ENCODE results near the gene GNAO1. TPM values are rescaled to one million over a fixed set of nuclear protein-coding genes. Genes with fewer than 3 reads are reported as not detected.

The GNAO1 gene
- total and polyA plus RNA-seq, 9 donors: 0.72 to 5.6 (median 2.7) TPM

DNA sequence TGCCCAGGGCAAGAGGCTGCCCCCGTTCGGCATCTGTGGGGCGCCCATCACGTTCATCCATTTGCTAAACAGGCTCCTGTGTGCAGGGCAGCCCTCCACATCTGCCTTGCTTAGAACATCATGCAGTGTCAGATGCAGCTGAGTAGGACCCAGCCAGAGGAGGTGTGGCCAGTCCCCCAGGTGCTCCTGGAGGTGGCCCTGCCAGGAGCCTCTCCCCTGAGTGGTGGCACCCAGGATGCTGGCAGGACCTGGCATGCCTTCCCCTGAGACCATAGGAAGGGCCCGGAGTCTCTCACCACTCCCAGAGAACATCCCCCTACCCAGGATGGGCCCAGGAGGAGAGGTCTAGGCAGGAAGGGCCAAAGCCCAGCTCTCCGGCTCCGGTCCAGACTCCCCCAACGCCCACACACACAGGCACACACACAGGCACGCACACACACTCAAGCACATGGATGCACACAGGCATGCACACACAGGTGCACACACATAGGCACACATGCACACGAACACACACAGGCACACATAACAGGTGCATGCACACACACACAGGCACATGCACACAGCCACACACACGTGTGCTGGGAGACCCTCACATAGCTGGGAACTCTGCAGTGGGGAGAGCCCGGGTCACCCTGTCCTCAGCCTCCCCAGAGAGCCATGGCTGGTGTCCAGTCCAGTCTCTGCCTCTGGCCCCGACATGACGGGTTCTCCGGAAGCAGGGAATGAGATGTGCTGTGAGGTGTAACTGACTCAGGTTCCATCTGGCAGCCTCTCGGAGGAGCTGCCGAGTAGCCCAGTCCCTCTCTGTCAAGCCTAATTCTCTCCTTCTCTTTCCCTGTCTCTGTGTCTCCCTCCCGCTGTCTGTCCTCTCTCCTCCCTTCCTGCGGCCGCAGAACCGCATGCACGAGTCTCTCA, 159.5 kb downstream of the GNAO1 start:
- Histone ChIP-seq H3K27me3 (no peaks in the 10 kb centered on the region), H3K4me3 (no peak overlapping the region), H3K4me1 (ENCODE audit: insufficient read depth) (no peaks in the 10 kb centered on the region), H3K27ac (no peak overlapping the region), H3K9me3 (no peaks in the 10 kb centered on the region), H3K36me3 (no peaks in the 10 kb centered on the region)
- intact Hi-C loops (cut with DNase I): no loop called here
- peak in 1 of 5 donors; percentile 17 for DNase-seq
- TF ChIP-seq CTCF (IDR thresholded peaks at IDR 0.05) (no peak), EP300 (IDR thresholded peaks at IDR 0.05) (no peak), POLR2A (IDR thresholded peaks at IDR 0.05) (no peak)
- 75 to 81% (median 78%) methylated on average over 22 of the region's 22 CpGs for WGBS, 3 donors

DNA sequence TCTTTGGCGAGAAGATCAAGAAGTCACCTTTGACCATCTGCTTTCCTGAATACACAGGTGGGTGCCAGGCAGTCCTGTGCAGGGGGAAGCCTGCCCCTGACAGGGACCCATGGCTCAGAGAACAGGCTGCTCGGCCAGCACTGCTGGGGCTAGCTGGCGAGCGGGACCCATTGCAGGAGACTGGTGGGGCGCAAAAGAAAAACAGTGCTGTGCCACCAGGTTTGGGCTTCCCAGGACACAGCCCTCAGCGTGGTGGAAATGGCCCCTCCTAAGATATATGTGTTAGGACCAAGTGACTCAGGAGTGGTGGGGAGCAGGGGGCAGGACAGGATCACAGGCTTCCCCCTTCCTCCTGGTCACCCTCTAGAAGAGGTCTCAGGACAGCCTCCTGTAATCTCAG, 160.2 kb downstream of the GNAO1 start:
- intact Hi-C loops (cut with DNase I): no loop called here
- Histone ChIP-seq H3K9me3 (no peaks in the 10 kb centered on the region), H3K27ac (no peak overlapping the region), H3K4me3 (no peak overlapping the region), H3K27me3 (no peaks in the 10 kb centered on the region), H3K4me1 (ENCODE audit: insufficient read depth) (no peaks in the 10 kb centered on the region), H3K36me3 (no peaks in the 10 kb centered on the region)
- TF ChIP-seq CTCF (IDR thresholded peaks at IDR 0.05) (no peak), EP300 (IDR thresholded peaks at IDR 0.05) (no peak), POLR2A (IDR thresholded peaks at IDR 0.05) (no peak)
- DNase-seq: peak in 2 of 5 donors; percentile 0 to 15
- 92 to 97% (median 93%) methylated on average over 6 of the region's 6 CpGs for WGBS, 3 donors

DNA sequence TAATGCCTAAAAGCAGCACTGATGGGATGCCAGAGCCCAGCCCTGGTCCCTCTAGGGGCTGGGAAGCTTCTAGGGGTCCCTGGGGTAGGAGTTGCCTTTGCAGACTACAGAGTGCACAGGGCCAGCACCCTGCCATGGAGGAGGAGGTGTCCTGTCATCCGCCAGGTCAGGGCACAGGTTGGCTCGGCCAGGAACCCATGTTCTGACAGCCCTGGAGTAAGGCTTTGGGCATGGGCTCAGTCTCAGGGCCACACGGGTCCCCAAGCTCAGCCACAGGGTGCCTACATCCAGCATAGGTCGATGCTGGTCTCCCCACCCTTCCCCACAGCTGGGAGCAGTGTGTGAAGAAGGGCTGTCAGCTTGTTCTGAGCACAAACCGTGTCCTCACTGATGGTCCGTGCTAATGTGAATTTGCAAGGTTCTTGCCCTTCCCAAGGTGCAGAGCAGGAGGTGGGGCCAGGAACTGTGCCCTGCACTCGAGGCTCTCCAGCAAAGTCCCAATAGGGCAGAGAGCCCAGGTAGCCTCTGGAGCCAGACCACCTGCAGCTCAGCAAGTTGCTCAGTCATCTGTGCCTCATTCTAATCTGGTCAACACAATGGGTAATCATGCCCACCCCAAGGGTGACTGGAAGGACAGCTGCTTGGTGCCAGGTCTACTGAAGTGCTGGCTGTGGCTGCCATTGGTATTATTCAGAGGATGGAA, 161.2 kb downstream of the GNAO1 start:
- Histone ChIP-seq H3K4me3 (no peak overlapping the region), H3K4me1 (ENCODE audit: insufficient read depth) (no peaks in the 10 kb centered on the region), H3K9me3 (no peaks in the 10 kb centered on the region), H3K27me3 (no peaks in the 10 kb centered on the region), H3K27ac (no peak overlapping the region), H3K36me3 (no peaks in the 10 kb centered on the region)
- WGBS, 3 donors: 75 to 85% (median 83%) methylated on average over 7 of the region's 7 CpGs
- no peak for TF ChIP-seq POLR2A (IDR thresholded peaks at IDR 0.05)
- TF ChIP-seq CTCF (IDR thresholded peaks at IDR 0.05): no peak
- no peak for TF ChIP-seq EP300 (IDR thresholded peaks at IDR 0.05)
- DNase-seq: peak in 3 of 5 donors; percentile 9 to 20 (median 11)
- intact Hi-C loops (cut with DNase I): no loop called here

DNA sequence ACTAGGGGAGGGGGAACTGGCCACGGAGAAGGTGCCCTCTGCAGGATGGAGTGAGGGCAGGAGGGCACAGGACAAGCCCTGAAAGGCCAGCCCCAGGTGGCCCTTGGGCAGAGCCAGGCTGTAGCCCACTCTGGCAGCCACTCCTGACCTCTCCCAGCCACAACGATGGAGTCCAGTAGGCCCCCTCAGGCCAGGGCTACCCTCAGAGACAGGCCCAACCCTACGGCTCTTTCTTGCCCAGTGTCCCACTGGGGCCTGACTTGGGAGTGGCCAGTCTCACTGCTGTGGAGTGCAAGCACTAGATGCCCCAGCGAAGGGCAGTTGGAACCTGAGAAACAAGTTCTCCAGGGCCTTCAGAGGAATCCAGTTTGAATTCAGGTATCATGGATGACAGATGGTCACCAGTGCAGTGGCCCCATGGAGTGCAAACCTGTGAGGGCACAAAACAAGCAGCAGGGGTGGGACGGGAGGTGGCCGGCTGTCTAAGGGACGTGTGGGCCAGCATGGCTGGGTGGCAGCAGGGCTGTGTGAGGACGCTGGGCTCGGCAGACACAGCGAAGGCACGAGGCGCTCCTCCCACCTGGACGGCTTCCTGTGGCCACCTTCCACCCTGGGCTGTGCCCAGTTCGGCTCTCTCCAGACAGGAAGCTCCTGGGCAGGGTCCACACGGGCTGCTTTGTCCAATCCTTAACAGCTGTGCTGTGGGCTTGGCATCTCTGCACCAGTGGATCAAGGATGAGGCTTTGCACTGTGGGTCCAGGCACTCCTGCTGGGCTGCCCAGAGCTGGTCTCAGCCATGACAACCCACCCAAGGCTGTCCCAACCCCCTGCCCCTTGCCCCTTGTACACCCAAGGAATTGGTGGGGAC, 162.0 kb downstream of the GNAO1 start:
- intact Hi-C loops (cut with DNase I): no loop called here
- no peaks in the 10 kb centered on the region for H3K36me3 ChIP-seq
- H3K27ac ChIP-seq: no peak overlapping the region
- peak in 3 of 5 donors; percentile 12 to 27 (median 14) for DNase-seq
- H3K27me3 ChIP-seq: no peaks in the 10 kb centered on the region
- TF ChIP-seq POLR2A (IDR thresholded peaks at IDR 0.05) (no peak), CTCF (IDR thresholded peaks at IDR 0.05) (no peak), EP300 (IDR thresholded peaks at IDR 0.05) (no peak)
- no peak overlapping the region for H3K4me3 ChIP-seq
- WGBS, 3 donors: 89 to 93% (median 89%) methylated on average over 12 to 15 of the region's 15 CpGs
- no peaks in the 10 kb centered on the region for H3K4me1 ChIP-seq (ENCODE audit: insufficient read depth)
- no peaks in the 10 kb centered on the region for H3K9me3 ChIP-seq
